GM18511 (cell line): Measurements from ENCODE around the gene CNR2.
"Not testable (repeated sequence)": the region's sequence is repeated elsewhere in the genome, so short reads cannot be mapped to it uniquely, and the experiment has no call there.

ENCODE experiments used
- ATAC-seq: cut with Tn5 transposase; IDR thresholded peaks from one replicate; pipeline ENCODE4 v1.9.1; 2021; ENCODE audit warnings: mild to moderate bottlenecking, moderate library complexity; ENCODE audit not compliant: unreplicated experiment

Gene CNR2

GRCh38 chr1:23913212-23913880 is at the start of gene CNR2:
TSS of gene CNR2 (minus strand) at chr1:23913362. CDS start at chr1:23875617, 37,745 bp downstream.
- no peak for ATAC-seq

- no peak for ATAC-seq
Observed at GRCh38 chr1:23960291-23961020, 47.3 kb upstream of the CNR2 start.

DNA sequence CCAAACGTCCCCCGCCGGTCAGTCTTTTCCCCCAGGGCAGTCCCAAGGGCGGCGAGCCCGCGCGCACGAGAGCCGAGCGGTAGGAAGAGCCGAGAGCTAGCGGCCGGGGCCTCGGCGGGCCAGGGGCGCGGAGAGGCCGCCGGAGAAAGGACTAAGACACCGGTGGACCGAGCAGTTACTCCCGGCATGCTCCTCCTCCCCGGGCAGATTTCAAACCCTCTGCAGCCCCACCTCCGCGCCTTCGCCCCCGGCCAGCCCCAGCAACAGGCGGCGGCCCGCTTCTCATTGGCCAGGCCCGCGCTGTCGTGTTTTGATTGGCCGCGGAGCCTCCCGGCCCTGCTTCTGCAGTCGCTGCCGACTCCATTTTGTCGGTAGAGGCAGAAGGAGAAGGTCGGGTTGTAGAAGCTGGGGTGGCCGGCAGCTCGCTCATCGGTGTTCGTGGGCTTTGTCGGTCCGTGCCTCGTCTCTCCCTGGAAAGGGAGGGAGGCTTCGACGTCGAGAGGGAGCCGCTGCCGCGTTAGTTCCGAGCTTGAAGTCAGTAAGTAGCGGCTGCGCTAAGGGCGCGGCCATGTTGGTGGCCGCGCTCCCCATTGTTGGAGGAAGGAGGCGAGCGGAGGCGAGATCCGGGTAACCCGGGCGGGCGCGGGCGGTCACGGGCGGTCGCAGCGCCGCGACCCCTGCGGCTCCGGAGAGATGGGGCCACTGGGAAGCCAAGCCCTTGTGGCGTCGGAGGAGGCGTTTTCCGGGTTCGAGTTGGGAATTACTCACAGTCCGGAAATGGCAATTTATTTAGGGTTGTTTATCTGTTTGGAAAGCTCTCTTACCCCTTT is 46.5 kb upstream of the CNR2 start, which contains the start of gene PNRC2:
TSS of gene PNRC2 (plus strand) at position 368 of the 830 bp plus-strand sequence. CDS start 1,630 bp downstream, outside the sequence.
- peak; percentile 89 for ATAC-seq

GRCh38 chr1:23958810-23959460 is 45.8 kb upstream of the CNR2 start:
- peak; percentile 71 for ATAC-seq

DNA sequence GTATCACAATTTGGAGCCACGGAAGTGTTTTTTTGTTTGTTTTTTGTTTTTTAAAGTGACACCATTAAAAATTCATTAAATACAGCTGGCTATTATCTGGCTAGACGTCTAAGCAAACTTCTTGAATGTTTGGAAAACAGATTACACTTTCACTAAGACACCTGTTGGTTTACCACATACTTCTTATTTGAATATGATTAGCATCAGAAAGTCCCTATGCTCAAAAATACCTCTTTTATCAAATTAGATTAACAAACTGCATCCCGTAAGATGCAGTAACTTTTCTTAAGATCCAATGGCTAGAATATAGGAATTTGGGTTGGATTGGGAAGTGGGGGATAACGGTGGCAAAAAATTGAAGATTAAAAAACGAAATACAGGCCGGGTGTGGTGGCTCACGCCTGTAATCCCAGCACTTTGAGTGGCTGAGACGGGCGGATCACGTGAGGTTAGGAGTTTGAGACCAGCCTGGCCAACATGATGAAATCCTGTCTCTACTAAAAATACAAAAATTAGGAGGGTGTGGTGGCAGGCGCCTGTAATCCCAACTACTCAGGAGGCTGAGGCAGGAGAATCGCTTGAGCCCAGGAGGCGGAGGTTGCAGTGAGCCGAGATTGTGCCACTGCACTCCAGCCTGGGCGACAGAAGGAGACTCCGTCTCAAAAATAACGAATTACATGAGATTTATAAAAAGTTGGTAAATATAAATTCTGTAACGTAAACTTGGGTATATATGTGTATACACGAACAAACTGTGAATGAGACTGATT is 45.1 kb upstream of the CNR2 start:
- ATAC-seq, result not testable (repeated sequence)

DNA sequence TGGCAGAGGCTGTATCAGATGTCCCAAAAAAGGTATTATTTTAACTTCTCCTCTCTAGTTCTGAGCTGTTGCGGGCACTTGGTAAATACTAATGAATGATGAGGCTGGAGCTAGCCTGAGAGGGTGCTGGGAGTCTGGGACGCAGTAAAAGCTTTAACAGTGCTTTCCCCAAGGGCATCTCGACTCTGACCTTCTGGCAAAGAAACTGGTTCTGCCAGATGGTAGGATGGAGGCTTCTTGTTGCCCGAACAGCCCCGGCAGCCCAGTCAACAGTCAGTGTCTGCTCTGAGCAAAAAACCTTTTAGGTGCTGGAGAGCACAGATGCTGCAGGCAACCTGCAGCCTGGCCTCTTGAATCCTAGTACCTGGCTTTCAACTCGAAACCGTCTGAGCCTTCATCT is 43.9 kb upstream of the CNR2 start:
- no peak for ATAC-seq

DNA sequence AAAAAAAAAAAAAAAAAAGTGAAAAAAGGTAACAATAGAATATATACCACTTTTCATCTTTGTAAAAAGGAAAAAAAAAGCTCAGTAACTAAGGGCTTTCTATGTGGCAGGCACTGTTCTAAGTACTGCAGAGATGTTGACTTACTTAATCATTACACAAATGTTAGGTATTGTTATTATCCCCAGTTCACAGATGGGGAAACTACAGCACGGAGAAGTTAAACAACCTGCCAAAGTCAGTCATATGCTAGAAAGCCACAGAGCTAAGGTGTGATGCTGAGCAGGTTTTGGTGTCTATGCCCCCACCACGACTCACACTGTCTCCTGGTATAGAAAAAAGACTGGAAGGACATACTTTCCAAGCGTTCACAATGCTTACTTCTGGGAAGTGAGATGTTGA is 39.9 kb upstream of the CNR2 start:
- ATAC-seq, result no peak

GRCh38 chr1:23947366-23947765 is 34.2 kb upstream of the CNR2 start:
- no peak for ATAC-seq

DNA sequence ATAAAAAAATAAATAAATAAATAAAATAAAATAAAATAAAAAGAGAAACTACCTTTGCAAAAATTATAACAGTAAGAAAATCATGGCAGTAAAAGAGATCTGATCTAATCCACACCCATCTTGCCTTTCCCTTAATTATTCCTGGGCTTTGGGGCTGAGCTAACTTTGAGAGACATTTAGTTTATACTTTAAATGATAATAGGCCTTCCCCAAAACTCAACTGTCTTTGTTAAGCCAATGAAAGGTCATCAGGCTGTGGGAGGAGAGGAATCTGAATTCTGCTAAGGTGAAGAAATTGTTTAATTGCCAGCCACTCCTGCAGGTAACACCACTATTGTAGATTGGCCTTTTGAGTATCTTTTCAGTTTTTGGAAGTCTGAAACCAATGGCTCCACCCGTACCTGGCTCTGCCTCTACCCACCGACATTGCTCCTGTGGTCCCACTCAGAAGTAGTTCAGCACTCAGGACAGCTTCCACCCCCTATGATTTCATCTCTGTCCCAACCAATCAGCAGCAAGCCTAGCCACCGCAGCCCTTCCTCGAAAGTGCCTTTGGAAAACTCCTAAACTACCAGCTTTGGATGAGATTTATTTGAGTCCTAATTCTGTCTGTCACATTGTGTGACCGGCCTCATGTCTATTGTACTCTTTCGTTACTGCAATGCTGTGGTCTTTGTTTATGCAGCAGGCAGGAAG is 23.5 kb upstream of the CNR2 start:
- no peak for ATAC-seq

DNA sequence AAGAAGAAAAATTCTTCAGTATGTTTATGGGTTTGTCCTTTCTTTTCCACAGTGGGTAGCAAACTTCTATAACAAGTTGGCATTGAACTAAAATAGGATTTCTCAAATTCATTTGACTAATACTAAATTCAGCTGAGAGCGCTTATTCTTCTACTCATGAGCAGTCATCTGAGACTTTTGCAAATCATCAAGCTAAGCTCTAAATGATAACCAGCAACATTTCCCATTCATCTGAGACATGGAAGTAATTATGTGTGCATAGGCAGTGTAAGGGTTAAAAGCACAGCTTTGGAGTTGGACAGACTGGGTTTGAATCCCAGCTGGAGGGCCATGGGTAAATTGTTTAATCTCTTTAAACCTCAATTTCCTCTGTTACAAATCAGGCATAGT is 18.3 kb upstream of the CNR2 start:
- no peak for ATAC-seq

- ATAC-seq, result no peak
Observed at GRCh38 chr1:23930861-23931490, 17.8 kb upstream of the CNR2 start.

GRCh38 chr1:23930270-23930669 is 17.1 kb upstream of the CNR2 start:
- no peak for ATAC-seq

DNA sequence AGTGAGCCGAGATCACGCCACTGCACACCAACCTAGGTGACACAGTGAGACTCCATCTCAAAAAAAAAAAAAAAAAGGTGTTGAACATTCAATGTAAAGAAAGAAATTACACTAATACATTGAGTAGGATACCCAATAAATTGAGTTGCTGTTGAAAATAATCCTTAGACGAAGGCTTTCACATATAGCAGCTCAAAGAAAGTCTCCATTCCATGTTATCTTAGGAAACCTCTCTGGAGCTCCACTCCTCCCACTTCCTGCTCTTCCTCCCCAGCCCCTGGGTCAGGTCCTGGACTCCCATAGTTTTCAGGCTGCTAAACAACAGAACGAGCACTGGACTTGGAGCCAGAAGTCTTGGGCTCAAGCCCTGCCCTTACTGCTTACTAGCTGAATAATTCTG is 15.6 kb upstream of the CNR2 start:
- ATAC-seq, result no peak

DNA sequence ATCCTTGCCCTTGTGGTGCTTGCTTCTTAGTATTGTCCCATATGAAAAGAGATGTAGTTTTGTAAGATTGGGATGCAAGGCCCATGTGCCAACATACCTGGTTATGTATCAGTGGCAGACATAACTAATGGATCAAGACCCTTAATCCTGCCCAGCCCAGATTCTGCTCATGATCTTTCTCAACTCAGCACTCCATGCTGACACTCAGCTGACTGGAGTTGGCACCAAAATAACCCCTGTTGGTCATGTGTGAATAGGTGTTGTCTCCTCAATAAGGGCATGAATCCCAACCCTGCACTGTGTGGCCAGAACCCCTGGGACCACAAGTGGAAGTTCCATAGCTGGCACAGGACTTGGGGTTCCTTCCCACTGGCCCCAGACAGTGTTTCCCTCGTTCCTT is 13.9 kb upstream of the CNR2 start:
- ATAC-seq, result no peak

DNA sequence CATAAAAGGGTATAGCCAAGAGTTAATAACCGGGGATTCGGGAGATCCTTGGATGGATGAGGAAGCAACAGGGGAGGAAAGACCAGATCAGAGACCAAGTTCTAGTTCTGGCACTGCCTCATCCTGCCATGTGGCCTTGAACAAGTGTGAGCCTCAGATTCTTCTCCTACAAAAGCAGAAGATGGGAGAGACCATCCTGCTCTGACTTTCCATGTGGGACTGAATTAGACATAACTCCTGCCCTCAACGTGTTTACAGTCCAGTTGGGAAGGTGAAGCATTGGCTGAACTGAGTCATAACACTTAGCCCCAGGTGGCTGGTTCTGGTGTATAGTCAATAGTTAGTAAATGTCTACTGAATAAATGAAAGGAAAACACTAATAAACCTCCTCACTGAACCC is 12.1 kb upstream of the CNR2 start:
- ATAC-seq, result no peak

- no peak for ATAC-seq
Observed at GRCh38 chr1:23924601-23925000, 11.4 kb upstream of the CNR2 start.

DNA sequence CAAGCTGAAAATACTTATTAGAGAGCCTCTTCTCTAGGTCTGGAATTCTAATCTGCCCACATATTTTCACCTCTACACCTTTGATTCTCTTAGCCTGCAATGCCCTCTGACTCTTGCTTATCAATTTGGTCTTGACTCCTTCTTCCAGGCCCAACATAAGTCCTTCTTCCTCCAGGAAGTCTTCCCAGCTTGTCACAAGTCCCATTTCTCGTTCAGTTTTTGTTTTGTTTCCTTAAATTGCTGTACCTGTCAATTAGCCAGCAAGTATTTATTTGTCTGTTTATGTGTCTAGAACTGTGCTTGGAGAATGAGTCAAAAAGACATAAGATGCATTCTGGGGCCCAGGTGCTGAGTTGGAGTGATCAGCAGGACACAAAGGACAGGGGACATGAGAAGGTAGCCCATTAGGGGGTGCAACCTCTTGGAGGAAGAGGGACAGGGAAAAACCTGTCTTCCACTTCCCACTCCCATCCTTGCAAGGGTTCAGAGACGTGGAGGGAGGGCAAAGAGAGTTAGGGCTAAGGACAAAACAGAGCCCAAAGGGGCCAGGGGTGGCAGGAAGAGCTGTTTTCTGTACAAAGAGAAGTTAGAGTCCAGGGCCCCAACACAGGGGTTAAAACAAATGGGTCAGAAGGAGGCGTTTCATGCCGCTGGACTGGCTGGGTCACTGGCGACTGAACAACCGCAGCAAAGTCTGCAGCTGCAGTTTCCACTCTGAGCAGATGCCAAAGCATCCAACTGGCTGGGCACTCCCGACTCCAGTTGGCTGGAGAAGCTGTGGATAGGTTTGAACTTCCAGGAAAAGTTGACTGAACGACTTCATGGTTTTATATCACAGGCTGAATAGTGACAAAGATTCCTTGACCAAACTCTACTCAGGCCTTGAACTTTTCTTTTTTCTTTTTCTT is 10.7 kb upstream of the CNR2 start:
- no peak for ATAC-seq

DNA sequence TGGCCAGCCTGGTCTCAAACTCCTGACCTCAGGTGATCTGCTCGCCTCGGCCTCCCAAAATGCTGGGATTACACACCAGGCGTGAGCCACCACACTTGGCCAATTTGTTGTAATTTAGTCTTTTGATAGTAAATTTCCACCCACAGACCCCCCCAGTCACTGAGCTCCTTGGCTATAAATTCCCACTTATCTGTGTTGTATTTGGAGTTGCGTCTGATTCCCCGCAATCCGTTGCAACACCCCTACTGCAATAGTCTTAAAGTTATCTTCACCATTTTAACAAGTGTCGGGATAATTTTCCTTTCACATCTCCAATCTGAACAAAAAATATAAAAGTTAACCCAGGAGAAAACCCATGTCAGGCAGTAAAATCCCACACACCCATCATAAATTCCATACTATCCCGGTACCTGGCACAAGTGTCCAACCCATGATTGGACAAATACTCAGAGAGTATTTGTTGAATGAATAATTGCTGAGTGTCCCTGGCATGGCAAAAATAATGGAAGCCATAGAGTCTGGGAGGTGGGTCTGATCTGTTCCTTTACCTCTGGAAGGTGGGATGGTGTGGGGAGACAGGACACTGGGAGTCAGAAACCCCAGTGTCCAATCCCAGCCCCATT is 9.3 kb upstream of the CNR2 start:
- ATAC-seq, result no peak
